Upper lobe of left lung (tissue), 6 donors: ENCODE results near the gene DAG1. TPM values are rescaled to one million over a fixed set of nuclear protein-coding genes. Genes with fewer than 3 reads are reported as not detected.

Experiments
- ATAC-seq, 2 donors: fragments of 200-7000 bp; cut with Tn5 transposase; one replicate each; pipeline ENCODE4 v1.9.1; 2022; ENCODE audit warnings: mild to moderate bottlenecking in 2 of 2, moderate library complexity in 2 of 2; ENCODE audit not compliant: low FRiP score in 2 of 2
- DNase-seq, 2 donors: peaks; one replicate each; pipeline ENCODE4 v3.0.0-alpha.2; 2019 to 2020
- H3K27ac ChIP-seq, 4 donors: fragments of 200-600 bp; sonication (generic); one replicate each; pipeline ENCODE4 v1.5.1; 2016 to 2019
- H3K27me3 ChIP-seq, 4 donors: fragments of 200-600 bp; sonication (generic); one replicate each; pipeline ENCODE4 v1.5.1; 2017 to 2019
- H3K36me3 ChIP-seq, 4 donors: fragments of 200-600 bp; sonication (generic); one replicate each; pipeline ENCODE4 v1.5.1; 2016 to 2019
- H3K4me1 ChIP-seq, 4 donors: fragments of 200-600 bp; sonication (generic); one replicate each; pipeline ENCODE4 v1.5.1; 2018 to 2019
- H3K4me3 ChIP-seq, 4 donors: fragments of 200-600 bp; sonication (generic); one replicate each; pipeline ENCODE4 v1.5.1; 2017 to 2019; ENCODE audit warnings: mild to moderate bottlenecking in 2 of 4, moderate library complexity in 1 of 4
- H3K9me3 ChIP-seq, 4 donors: fragments of 200-600 bp; sonication (generic); one replicate each; pipeline ENCODE4 v1.5.1; 2018 to 2019
- CTCF ChIP-seq, 6 experiments: fragments of 450-650 bp in 4 of 6; fragments of 200-600 bp in 2 of 6; sonication (generic) in 2 of 6; IDR thresholded peaks; one replicate each; pipeline ENCODE4 v1.5.1; 2016 to 2019; ENCODE audit warnings: antibody characterized with exemption in 6 of 6
- EP300 ChIP-seq, 4 donors: sonication (generic); formaldehyde crosslinking; IDR thresholded peaks; one replicate each; pipeline ENCODE4 v1.5.1; 2017; ENCODE audit warnings: antibody characterized with exemption in 4 of 4, control low read depth in 2 of 4
- POLR2A ChIP-seq, 4 donors: fragments of 450-650 bp; IDR thresholded peaks; one replicate each; pipeline ENCODE4 v1.5.1; 2016 to 2017; ENCODE audit warnings: antibody characterized with exemption in 4 of 4, mild to moderate bottlenecking in 2 of 4
- POLR2AphosphoS5 ChIP-seq, 2 donors: sonication (generic); formaldehyde crosslinking; IDR thresholded peaks; one replicate each; pipeline ENCODE4 v1.5.1; 2017; ENCODE audit warnings: antibody characterized with exemption in 2 of 2
- WGBS, 2 donors: methylation state at CpG; one replicate each; pipeline ENCODE4 v1.1.5; 2017 to 2018; 5-methylcytosine and 5-hydroxymethylcytosine counted together
- total RNA-seq, 6 donors: library from RNA; depleted of rRNA in 4 of 6; stranded (reverse); fragments of >200 nt in 4 of 6; gene quantifications; one replicate each; pipeline versions ENCODE4 v1.1.0 to v1.2.1, GENCODE V29; 2016 to 2021
- donor health status: DM: no; HTN: no; CAD: no; lungs with moderate emphysema.
- donor health status: DM: no; HTN: yes; CAD: no; lungs with severe emphysema.

Gene DAG1
- total RNA-seq, 6 donors from 2014 or later: 22.0 to 104 (median 73.5) TPM

- H3K27ac ChIP-seq: peak overlapping the region; percentile 96 to 99 (median 96)
- H3K4me1 ChIP-seq: peaks cover 28 to 52% (median 36%) of the 10 kb centered on the region in 4 donors
- H3K9me3 ChIP-seq: no peaks in the 10 kb centered on the region
- peak overlapping the region; percentile 35 to 91 (median 77) for H3K4me3 ChIP-seq
- peak in 1 of 2 donors; percentile 77 for DNase-seq
- peaks cover 0 to 4% (median 0%) of the 10 kb centered on the region in 4 donors for H3K36me3 ChIP-seq
- TF ChIP-seq EP300 (IDR thresholded peaks at IDR 0.05) (no peak), CTCF (IDR thresholded peaks at IDR 0.05) (no peak), POLR2A (IDR thresholded peaks at IDR 0.05) (peak in 3 of 4 donors; percentile 6 to 42 (median 12)), POLR2AphosphoS5 (IDR thresholded peaks at IDR 0.05) (peak in 1 of 2 donors; percentile 43)
- H3K27me3 ChIP-seq: no peaks in the 10 kb centered on the region
- peak; percentile 62 to 84 for ATAC-seq
- WGBS, 2 donors: 13 to 19% methylated on average over 9 to 23 of the region's 23 CpGs
Observed at GRCh38 chr3:49469037-49469935, 781 bp upstream of the DAG1 start.

GRCh38 chr3:49470714-49471420 lies 800 bp downstream of the DAG1 start:
- Histone ChIP-seq H3K27ac (peak overlapping the region; percentile 96 to 99 (median 96)), H3K4me1 (peaks cover 28 to 44% (median 36%) of the 10 kb centered on the region in 4 donors), H3K27me3 (no peaks in the 10 kb centered on the region), H3K9me3 (no peaks in the 10 kb centered on the region), H3K36me3 (peaks cover 0 to 4% (median 0%) of the 10 kb centered on the region in 4 donors), H3K4me3 (peak overlapping the region; percentile 75 to 95 (median 85))
- peak in 1 of 2 donors; percentile 1 for ATAC-seq
- WGBS, 2 donors: 4 to 12% methylated on average over 12 to 22 of the region's 23 CpGs
- TF ChIP-seq POLR2A (IDR thresholded peaks at IDR 0.05) (no peak), POLR2AphosphoS5 (IDR thresholded peaks at IDR 0.05) (peak in 1 of 2 donors; percentile 5), EP300 (IDR thresholded peaks at IDR 0.05) (no peak), CTCF (IDR thresholded peaks at IDR 0.05) (no peak)
- DNase-seq: no peak

- peak overlapping the region in 2 of 4 donors; percentile 96 to 99 for H3K27ac ChIP-seq
- no peaks in the 10 kb centered on the region for H3K27me3 ChIP-seq
- peaks cover 0 to 8% (median 1%) of the 10 kb centered on the region in 4 donors for H3K36me3 ChIP-seq
- H3K4me3 ChIP-seq: peak overlapping the region in 1 of 4 donors; percentile 75
- DNase-seq (no peak), ATAC-seq (no peak)
- 86 to 90% methylated on average over 6 of the region's 6 CpGs for WGBS, 2 donors
- H3K4me1 ChIP-seq: peaks cover 28 to 53% (median 45%) of the 10 kb centered on the region in 4 donors
- TF ChIP-seq CTCF (IDR thresholded peaks at IDR 0.05) (no peak), POLR2A (IDR thresholded peaks at IDR 0.05) (no peak), EP300 (IDR thresholded peaks at IDR 0.05) (no peak), POLR2AphosphoS5 (IDR thresholded peaks at IDR 0.05) (no peak)
- no peaks in the 10 kb centered on the region for H3K9me3 ChIP-seq
Observed at GRCh38 chr3:49471856-49472495, 1.9 kb downstream of the DAG1 start.

GRCh38 chr3:49476563-49476962 lies 6.5 kb downstream of the DAG1 start:
- no peak overlapping the region for H3K4me3 ChIP-seq
- peaks cover 0 to 23% (median 16%) of the 10 kb centered on the region in 4 donors for H3K36me3 ChIP-seq
- H3K4me1 ChIP-seq: peaks cover 6 to 32% (median 20%) of the 10 kb centered on the region in 4 donors
- no peaks in the 10 kb centered on the region for H3K9me3 ChIP-seq
- DNase-seq: no peak
- H3K27me3 ChIP-seq: no peaks in the 10 kb centered on the region
- no peak overlapping the region for H3K27ac ChIP-seq
- WGBS, 2 donors: 52 to 71% methylated on average over 1 of the region's 1 CpG
- peak in 1 of 2 donors; percentile 34 for ATAC-seq
- TF ChIP-seq CTCF (IDR thresholded peaks at IDR 0.05): no peak
- TF ChIP-seq EP300 (IDR thresholded peaks at IDR 0.05): peak in 1 of 4 donors; percentile 28
- no peak for TF ChIP-seq POLR2AphosphoS5 (IDR thresholded peaks at IDR 0.05)
- TF ChIP-seq POLR2A (IDR thresholded peaks at IDR 0.05): no peak
